Measurements from ENCODE around the gene KRTAP19-5. TPM values are rescaled to one million over a fixed set of nuclear protein-coding genes. Genes with fewer than 3 reads are reported as not detected.

KRTAP19-5 gene
- total RNA-seq (2022; extraction: Qiagen RNA extraction; ENCODE audit: low read depth), result not detected in 5 replicates

GRCh38 chr21:30502041-30502440 lies at the start of gene KRTAP19-5:
KRTAP19-5 (minus strand) TSS chr21:30502141; CDS start chr21:30502090, 51 bp downstream.

GRCh38 chr21:30541764-30542163 lies 39.8 kb upstream of the KRTAP19-5 start, which contains the start of gene KRTAP19-6:
KRTAP19-6 (minus strand) TSS chr21:30541864; CDS start chr21:30541833, 31 bp downstream.

GRCh38 chr21:30497065-30497464 lies 4.9 kb downstream of the KRTAP19-5 start, which contains the start of gene KRTAP19-4:
KRTAP19-4 (minus strand) TSS chr21:30497165; CDS start chr21:30497110, 55 bp downstream.

GRCh38 chr21:30491963-30492428 lies 9.9 kb downstream of the KRTAP19-5 start, which contains the start of gene KRTAP19-3:
KRTAP19-3 (minus strand) TSS chr21:30492013; CDS start chr21:30491957, 56 bp downstream.

GRCh38 chr21:30487336-30487735 lies 14.6 kb downstream of the KRTAP19-5 start, which contains the start of gene KRTAP19-2:
KRTAP19-2 (minus strand) TSS chr21:30487436; CDS start chr21:30487348, 88 bp downstream.

DNA sequence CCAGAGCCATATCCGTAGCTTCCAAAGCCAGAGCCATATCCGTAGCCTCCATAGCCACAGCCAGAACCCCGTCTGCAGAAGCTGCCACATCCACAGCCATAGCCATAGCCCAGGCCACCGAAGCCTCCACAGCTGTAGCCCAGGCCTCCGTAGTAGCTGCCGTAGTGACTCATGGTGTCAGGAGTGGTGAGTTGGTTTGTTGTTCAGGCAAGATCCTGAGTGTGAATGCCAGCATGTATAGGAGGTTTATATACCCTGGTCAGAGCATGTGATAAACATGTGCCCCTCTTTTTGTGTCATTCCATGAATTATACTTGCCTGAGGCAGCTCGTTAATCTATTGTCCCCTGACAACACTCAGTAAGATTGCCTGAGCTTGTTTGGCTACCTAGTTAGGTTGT lies 21.8 kb downstream of the KRTAP19-5 start, which contains the start of gene KRTAP19-1:
Gene KRTAP19-1 (minus strand): TSS at position 223 of the 400 bp plus-strand sequence. CDS start 50 bp downstream, at position 173.

Other genes starting within 250 kb of the KRTAP19-5 start
- not detected in 5 replicates for gene KRTAP24-1, start 219.2 kb downstream of the KRTAP19-5 start, total RNA-seq (2022; extraction: Qiagen RNA extraction; ENCODE audit: low read depth)
- gene KRTAP25-1, start 212.6 kb downstream of the KRTAP19-5 start, total RNA-seq (2022; extraction: Qiagen RNA extraction; ENCODE audit: low read depth), result not detected in 5 replicates
- not detected in 5 replicates for gene KRTAP26-1, start 181.8 kb downstream of the KRTAP19-5 start, total RNA-seq (2022; extraction: Qiagen RNA extraction; ENCODE audit: low read depth)
- gene KRTAP27-1, start 164.4 kb downstream of the KRTAP19-5 start, total RNA-seq (2022; extraction: Qiagen RNA extraction; ENCODE audit: low read depth), result not detected in 5 replicates
- gene KRTAP23-1, start 153.5 kb downstream of the KRTAP19-5 start, total RNA-seq (2022; extraction: Qiagen RNA extraction; ENCODE audit: low read depth), result not detected in 5 replicates
- not detected in 5 replicates for gene KRTAP13-2, start 129.9 kb downstream of the KRTAP19-5 start, total RNA-seq (2022; extraction: Qiagen RNA extraction; ENCODE audit: low read depth)
- gene KRTAP13-1, start 106.1 kb downstream of the KRTAP19-5 start, total RNA-seq (2022; extraction: Qiagen RNA extraction; ENCODE audit: low read depth), result not detected in 5 replicates
- not detected in 5 replicates for gene KRTAP13-3, start 76.2 kb downstream of the KRTAP19-5 start, total RNA-seq (2022; extraction: Qiagen RNA extraction; ENCODE audit: low read depth)
- not detected in 5 replicates for gene KRTAP13-4, start 71.9 kb downstream of the KRTAP19-5 start, total RNA-seq (2022; extraction: Qiagen RNA extraction; ENCODE audit: low read depth)
- gene KRTAP15-1, start 61.9 kb downstream of the KRTAP19-5 start, total RNA-seq (2022; extraction: Qiagen RNA extraction; ENCODE audit: low read depth), result not detected in 5 replicates
- gene KRTAP19-1, start 21.8 kb downstream of the KRTAP19-5 start, total RNA-seq (2022; extraction: Qiagen RNA extraction; ENCODE audit: low read depth), result not detected in 5 replicates
- not detected in 5 replicates for gene KRTAP19-2, start 14.7 kb downstream of the KRTAP19-5 start, total RNA-seq (2022; extraction: Qiagen RNA extraction; ENCODE audit: low read depth)
- gene KRTAP19-3, start 10.1 kb downstream of the KRTAP19-5 start, total RNA-seq (2022; extraction: Qiagen RNA extraction; ENCODE audit: low read depth), result not detected in 5 replicates
- not detected in 5 replicates for gene KRTAP19-4, start 5.0 kb downstream of the KRTAP19-5 start, total RNA-seq (2022; extraction: Qiagen RNA extraction; ENCODE audit: low read depth)
- gene KRTAP19-6, start 39.7 kb upstream of the KRTAP19-5 start, total RNA-seq (2022; extraction: Qiagen RNA extraction; ENCODE audit: low read depth), result not detected in 5 replicates
- not detected in 5 replicates for gene KRTAP19-7, start 59.2 kb upstream of the KRTAP19-5 start, total RNA-seq (2022; extraction: Qiagen RNA extraction; ENCODE audit: low read depth)
- not detected in 5 replicates for gene KRTAP22-2, start 88.3 kb upstream of the KRTAP19-5 start, total RNA-seq (2022; extraction: Qiagen RNA extraction; ENCODE audit: low read depth)
- not detected in 5 replicates for gene KRTAP6-3, start 90.3 kb upstream of the KRTAP19-5 start, total RNA-seq (2022; extraction: Qiagen RNA extraction; ENCODE audit: low read depth)
- not detected in 5 replicates for gene KRTAP6-2, start 96.8 kb upstream of the KRTAP19-5 start, total RNA-seq (2022; extraction: Qiagen RNA extraction; ENCODE audit: low read depth)
- not detected in 5 replicates for gene KRTAP22-1, start 98.9 kb upstream of the KRTAP19-5 start, total RNA-seq (2022; extraction: Qiagen RNA extraction; ENCODE audit: low read depth)
- gene KRTAP6-1, start 111.8 kb upstream of the KRTAP19-5 start, total RNA-seq (2022; extraction: Qiagen RNA extraction; ENCODE audit: low read depth), result not detected in 5 replicates
- not detected in 5 replicates for gene KRTAP20-1, start 114.3 kb upstream of the KRTAP19-5 start, total RNA-seq (2022; extraction: Qiagen RNA extraction; ENCODE audit: low read depth)
- not detected in 5 replicates for gene KRTAP20-4, start 118.5 kb upstream of the KRTAP19-5 start, total RNA-seq (2022; extraction: Qiagen RNA extraction; ENCODE audit: low read depth)
- gene KRTAP20-2, start 133.1 kb upstream of the KRTAP19-5 start, total RNA-seq (2022; extraction: Qiagen RNA extraction; ENCODE audit: low read depth), result not detected in 5 replicates
- gene KRTAP20-3, start 140.7 kb upstream of the KRTAP19-5 start, total RNA-seq (2022; extraction: Qiagen RNA extraction; ENCODE audit: low read depth), result not detected in 5 replicates
- gene KRTAP21-3, start 216.6 kb upstream of the KRTAP19-5 start, total RNA-seq (2022; extraction: Qiagen RNA extraction; ENCODE audit: low read depth), result not detected in 5 replicates
- gene KRTAP21-2, start 245.1 kb upstream of the KRTAP19-5 start, total RNA-seq (2022; extraction: Qiagen RNA extraction; ENCODE audit: low read depth), result not detected in 5 replicates

Measured in A549 treated with DMSO at 1 μM for 4 hours (cell line).